ENCODE results near the gene ASPM. TPM values are rescaled to one million over a fixed set of nuclear protein-coding genes. Genes with fewer than 3 reads are reported as not detected.

ASPM gene
- total and polyA plus RNA-seq, 2 of the 8 experiments (the other 6 are each of a cell fraction or from before 2014, with no cell fraction given) = 5.1 to 50.3 TPM

DNA sequence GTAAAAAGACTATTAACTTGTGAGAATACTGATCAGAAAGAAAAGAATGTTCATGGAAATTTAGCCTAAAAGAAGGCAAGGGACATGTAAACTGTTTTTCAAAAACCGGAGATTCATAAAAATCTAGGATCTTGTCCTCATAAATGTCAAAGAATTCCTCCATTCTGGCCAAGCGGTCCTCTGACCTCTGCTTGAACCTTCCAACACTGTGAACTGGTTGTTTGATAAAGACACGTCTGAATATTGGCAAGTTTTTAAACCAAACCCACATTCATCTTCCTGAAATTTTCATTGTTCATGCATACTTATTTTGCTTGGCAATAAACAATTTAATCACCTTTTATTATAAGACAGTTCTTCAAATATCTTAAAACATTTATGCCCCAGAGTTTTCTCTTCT, 19.8 kb downstream of the ASPM start (continued):
- no peak for TF ChIP-seq RFX5 (IDR thresholded peaks at IDR 0.05; ENCODE audit: borderline replicate concordance, low read depth, low read length)

All from H1 (cell line).